Adrenal gland (tissue), 5 donors: ENCODE measurements around the gene LIMS1.
"Not testable (repeated sequence)": the region's sequence is repeated elsewhere in the genome, so short reads cannot be mapped to it uniquely, and the experiment has no call there.

ENCODE experiments used
- CTCF ChIP-seq, 6 experiments: fragments of 450-650 bp in 4 of 6; fragments of 200-600 bp in 2 of 6; sonication (generic) in 1 of 6; IDR thresholded peaks; 1 replicate in 5 of 6; 2 replicates in 1 of 6; pipeline versions ENCODE4 v1.5.1 to v1.8.0; 2016 to 2021; ENCODE audit warnings: antibody characterized with exemption in 6 of 6, mild to moderate bottlenecking in 2 of 6, moderate library complexity in 1 of 6
- POLR2A ChIP-seq, 2 donors: fragments of 450-650 bp; IDR thresholded peaks; one replicate each; pipeline ENCODE4 v1.6.1; 2017; ENCODE audit warnings: antibody characterized with exemption in 2 of 2, mild to moderate bottlenecking in 2 of 2, moderate library complexity in 1 of 2
- donor health status: DM: no; HTN: no; CAD: no.

GRCh38 chr2:108667140-108667539 lies 132.9 kb downstream of the LIMS1 start:
- not testable (repeated sequence) for TF ChIP-seq POLR2A, CTCF (IDR thresholded peaks at IDR 0.05)
